Stimulated activated CD4-positive, alpha-beta T cell treated with anti-CD3 and anti-CD28 coated beads, TNF-alpha, amount 100 ng/mL, for 4 hours (primary cell): ENCODE data around the gene RNF113B.

Experiments used
- DNase-seq, 3 experiments: peaks; one replicate each; pipeline ENCODE4 v3.0.0-alpha.2; 2020; ENCODE audit warnings: low read depth in 3 of 3

The RNF113B gene

GRCh38 chr13:98141091-98141490, 36.0 kb downstream of the RNF113B start:
- no peak for DNase-seq

- DNase-seq, result no peak
These were observed 42.2 kb downstream of the RNF113B start for GRCh38 chr13:98134901-98135300.

- no peak for DNase-seq
These were observed 43.1 kb downstream of the RNF113B start for GRCh38 chr13:98133946-98134345.

- DNase-seq, result no peak
These were observed 47.9 kb downstream of the RNF113B start for GRCh38 chr13:98129059-98129746.
